Endothelial cell of umbilical vein (primary cell): ENCODE results near the gene CALY.

ENCODE experiments used
- CTCF ChIP-seq, 2 donors: IDR thresholded peaks; 1 replicate in 1 of 2; 2 replicates in 1 of 2; pipeline ENCODE4 v1.5.1; 2011; ENCODE audit warnings: low read length in 2 of 2, mild to moderate bottlenecking in 2 of 2, moderate library complexity in 2 of 2, control low read depth in 1 of 2, inconsistent platforms in 1 of 2, low read depth in 1 of 2; ENCODE audit not compliant: insufficient read depth in 1 of 2; ENCODE audit errors: extremely low read depth in 1 of 2
- MAX ChIP-seq: IDR thresholded peaks from 2 replicates; pipeline ENCODE4 v1.6.1; 2011; ENCODE audit not compliant: insufficient read depth, insufficient read length
- POLR2A ChIP-seq: IDR thresholded peaks from 2 replicates; pipeline ENCODE4 v1.6.1; 2012; ENCODE audit warnings: low read depth, mild to moderate bottlenecking, control low read depth, low read length

- no peak for TF ChIP-seq POLR2A
- no peak for TF ChIP-seq MAX
- TF ChIP-seq CTCF (IDR thresholded peaks at IDR 0.05; ENCODE audit: extremely low read depth in 1 of 2, insufficient read depth in 1 of 2, low read depth in 1 of 2, low read length in 2 of 2), result no peak
These were observed 61.7 kb downstream of the CALY start for GRCh38 chr10:133274751-133275683.
